HepG2 (cell line): Measurements from ENCODE around the gene TPSD1. TPM values are rescaled to one million over a fixed set of nuclear protein-coding genes. Genes with fewer than 3 reads are reported as not detected.

ENCODE experiments used
- ATAC-seq: fragments of 200-7000 bp; cut with Tn5 transposase; 3 replicates; pipeline ENCODE4 v1.9.1; 2020; ENCODE audit warnings: mild to moderate bottlenecking, moderate library complexity
- BruUV-seq: library from RNA; stranded (reverse); fragments of 400-500 nt; replicated peaks from 2 replicates; lab custom pipeline; 2021; lab: Mats Ljungman, UMichigan
- CTCF ChIA-PET: fragments of 300-600 bp; formaldehyde crosslinking; extraction: SDS; loops from one replicate; lab custom pipeline; 2021; ENCODE audit warnings: low total read pairs, inconsistent platforms, low intra/inter-chr PET ratio; lab: Yijun Ruan, JAX
- POLR2A ChIA-PET: fragments of 350-600 bp; sonication (Branson Sonifier 250); formaldehyde crosslinking; loops from one replicate; lab custom pipeline; 2020; ENCODE audit warnings: antibody characterized with exemption, inconsistent platforms; lab: Yijun Ruan, JAX
- DNase-seq: peaks from one replicate; pipeline ENCODE4 v3.0.0-alpha.2; 2015; ENCODE audit warnings: low spot score
- FAIRE-seq: peaks from 3 replicates; lab custom pipeline; 2011; peaks lifted over from hg19 to GRCh38; lab: Jason Lieb, UNC
- H2AFZ ChIP-seq: one replicate; pipeline ENCODE4 v1.6.1; 2011; ENCODE audit warnings: low read length, inconsistent platforms
- H3K27ac ChIP-seq: fragments of 300-600 bp; 3 replicates; pipeline ENCODE4 v1.8.0; 2011; ENCODE audit warnings: mixed run types, mild to moderate bottlenecking, mixed read lengths, low read length, inconsistent platforms; ENCODE audit not compliant: insufficient read depth; ENCODE audit errors: extremely low read length
- H3K27me3 ChIP-seq, 2 experiments: fragments of 200-600 bp in 1 of 2; 2 replicates in 1 of 2; 3 replicates in 1 of 2; pipeline versions ENCODE4 v1.6.0 to v1.8.0; 2011; ENCODE audit warnings: low read length in 2 of 2, mild to moderate bottlenecking in 2 of 2, moderate library complexity in 2 of 2, inconsistent platforms in 1 of 2; ENCODE audit not compliant: insufficient read depth in 2 of 2, control insufficient read depth in 1 of 2
- H3K36me3 ChIP-seq, 2 experiments: fragments of 200-600 bp in 1 of 2; replicated peaks in 1 of 2; 2 replicates in 1 of 2; 3 replicates in 1 of 2; pipeline versions ENCODE4 v1.5.1 to v1.8.0; 2011; ENCODE audit warnings: low read length in 2 of 2, inconsistent platforms in 1 of 2; ENCODE audit not compliant: insufficient read depth in 2 of 2, control insufficient read depth in 1 of 2
- H3K4me1 ChIP-seq: 2 replicates; pipeline ENCODE4 v1.5.1; 2012; ENCODE audit warnings: low read length, inconsistent platforms; ENCODE audit not compliant: insufficient read depth
- H3K4me2 ChIP-seq: 2 replicates; pipeline ENCODE4 v1.6.0; 2011; ENCODE audit warnings: low read depth, low read length, inconsistent platforms
- H3K4me3 ChIP-seq, 3 experiments: fragments of 200-600 bp in 1 of 3; sonication (generic), shearing (Covaris generic) in 1 of 3; replicated peaks in 1 of 3; 2 replicates each; pipeline ENCODE4 v1.5.1; 2011 to 2016; ENCODE audit warnings: low read length in 3 of 3, inconsistent platforms in 2 of 3, low read depth in 2 of 3, mild to moderate bottlenecking in 2 of 3, control low read depth in 1 of 3, mixed read lengths in 1 of 3; ENCODE audit not compliant: insufficient read depth in 1 of 3
- H3K79me2 ChIP-seq: one replicate; pipeline ENCODE4 v1.6.1; 2011; ENCODE audit warnings: low read length, inconsistent platforms; ENCODE audit not compliant: insufficient read depth
- H3K9ac ChIP-seq: 2 replicates; pipeline ENCODE4 v1.6.0; 2011; ENCODE audit warnings: mild to moderate bottlenecking, low read depth, low read length, inconsistent platforms; ENCODE audit not compliant: insufficient read depth
- H3K9me3 ChIP-seq: 2 replicates; pipeline ENCODE4 v1.5.1; 2012; ENCODE audit warnings: mild to moderate bottlenecking, low read length
- H4K20me1 ChIP-seq: 2 replicates; pipeline ENCODE4 v1.6.0; 2011; ENCODE audit warnings: inconsistent platforms, mild to moderate bottlenecking, low read length, moderate library complexity; ENCODE audit not compliant: insufficient read depth
- AGO2 ChIP-seq: fragments of 200-400 bp; formaldehyde crosslinking; optimal IDR thresholded peaks from 2 replicates; pipeline ENCODE3; 2017; ENCODE audit warnings: mild to moderate bottlenecking, low read depth, low read length, moderate library complexity
- CCAR2 ChIP-seq: fragments of 200-400 bp; formaldehyde crosslinking; optimal IDR thresholded peaks from 2 replicates; pipeline ENCODE3; 2018; ENCODE audit warnings: low read depth, mild to moderate bottlenecking, low read length, moderate library complexity
- CEBPB ChIP-seq: IDR thresholded peaks from 2 replicates; pipeline ENCODE4 v1.6.1; 2011; ENCODE audit warnings: low read depth, low read length, improper control_type of control experiment, borderline replicate concordance
- GABPA ChIP-seq, 2 experiments: IDR thresholded peaks; 2 replicates each; pipeline ENCODE4 v1.6.1; 2011 to 2016; ENCODE audit warnings: low read depth in 2 of 2, low read length in 1 of 2, missing biosample characterization in 1 of 2, missing genetic modification characterization in 1 of 2
- HNRNPH1 ChIP-seq: fragments of 200-400 bp; formaldehyde crosslinking; optimal IDR thresholded peaks from 2 replicates; pipeline ENCODE3; 2017; ENCODE audit warnings: mild to moderate bottlenecking, low read depth, low read length
- NKX3-1 ChIP-seq: sonication (generic); formaldehyde crosslinking; IDR thresholded peaks from 2 replicates; pipeline ENCODE4 v1.5.0; 2020; ENCODE audit warnings: missing genetic modification reagents
- RAD51 ChIP-seq: fragments of 450-650 bp; IDR thresholded peaks from 2 replicates; pipeline ENCODE4 v1.6.1; 2016; ENCODE audit warnings: borderline replicate concordance
- SIX4 ChIP-seq: sonication (generic); formaldehyde crosslinking; IDR thresholded peaks from 2 replicates; pipeline ENCODE4 v1.4.0; 2020; ENCODE audit warnings: missing genetic modification reagents
- ZNF180 ChIP-seq: sonication (generic); formaldehyde crosslinking; IDR thresholded peaks from 2 replicates; pipeline ENCODE4 v1.4.0; 2020; ENCODE audit warnings: low read depth, missing genetic modification reagents, borderline replicate concordance
- ZNF234 ChIP-seq: sonication (generic); formaldehyde crosslinking; conservative IDR thresholded peaks from 2 replicates; pipeline ENCODE4 v1.5.1; 2020; ENCODE audit warnings: mild to moderate bottlenecking, missing genetic modification reagents
- ZNF614 ChIP-seq: IDR thresholded peaks from 2 replicates; pipeline ENCODE4 v1.6.1; 2018; ENCODE audit warnings: missing biosample characterization, missing genetic modification reagents, inconsistent platforms, borderline replicate concordance
- ZNF737 ChIP-seq: sonication (generic); formaldehyde crosslinking; IDR thresholded peaks from 2 replicates; pipeline ENCODE4 v1.5.0; 2020; ENCODE audit warnings: missing genetic modification reagents, mild to moderate bottlenecking, borderline replicate concordance
- ZNF749 ChIP-seq: sonication (generic); formaldehyde crosslinking; IDR thresholded peaks from 2 replicates; pipeline ENCODE4 v1.8.0; 2022; ENCODE audit warnings: mild to moderate bottlenecking, missing genetic modification reagents, moderate library complexity, borderline replicate concordance
- ZNF781 ChIP-seq: sonication (generic); formaldehyde crosslinking; IDR thresholded peaks from 2 replicates; pipeline ENCODE4 v1.5.1; 2020; ENCODE audit warnings: borderline replicate concordance, mild to moderate bottlenecking, missing genetic modification reagents; ENCODE audit errors: not compliant biosample characterization
- WGBS: methylation state at CpG from one replicate; pipeline ENCODE4 v1.1.6; 2017; ENCODE audit warnings: low lambda C conversion rate; 5-methylcytosine and 5-hydroxymethylcytosine counted together
- in situ Hi-C: cut with HindIII; loops from 2 replicates; pipeline ENCODE4 v1.10.0; 2017; ENCODE audit warnings: low pct_unique_long_range_greater_than_20kb; ENCODE audit not compliant: extremely low pct_ligation_motif_present
- intact Hi-C: fragments of 100-400 bp; cut with micrococcal nuclease; formaldehyde crosslinking; loops from one replicate; pipeline ENCODE4 v1.10.0; 2022; ENCODE audit not compliant: unreplicated experiment
- polyA plus RNA-seq, 8 experiments: library from polyadenylated mRNA; depleted of rRNA in 3 of 8; stranded (reverse) in 7 of 8; unstranded in 1 of 8; fragments of >200 nt; fragmentation: Illumina TruSeq in 4 of 8; extraction: Trizol in 4 of 8; gene quantifications; 2 replicates each; pipeline versions ENCODE4 v1.2.1 to v1.2.3, GENCODE V29; 2011 to 2016; ENCODE audit warnings: low read depth in 4 of 8, missing spikeins in 1 of 8, mixed read lengths in 1 of 8; ENCODE audit not compliant: insufficient read depth in 1 of 8
- total RNA-seq, 5 experiments: library from RNA; depleted of rRNA; stranded (reverse); fragments of >200 nt; fragmentation: Illumina TruSeq; extraction: Trizol; gene quantifications; 2 replicates each; pipeline ENCODE4 v1.2.3, GENCODE V29; 2016; ENCODE audit warnings: low read depth in 1 of 5
- TF ChIP-seq, protein P1 (sequence below): sonication (generic); formaldehyde crosslinking; IDR thresholded peaks from 2 replicates; pipeline ENCODE4 v1.8.1; 2023; ENCODE audit warnings: mild to moderate bottlenecking, inconsistent platforms, moderate library complexity, missing genetic modification reagents, borderline replicate concordance
- TF ChIP-seq, protein P2 (sequence below): sonication (generic); formaldehyde crosslinking; IDR thresholded peaks from 2 replicates; pipeline ENCODE4 v1.5.1; 2020; ENCODE audit warnings: missing genetic modification reagents, mild to moderate bottlenecking, borderline replicate concordance

The TPSD1 gene
- total and polyA plus RNA-seq, 2 of the 13 experiments (the other 11 are each of a cell fraction or from before 2014, with no cell fraction given): not detected

DNA sequence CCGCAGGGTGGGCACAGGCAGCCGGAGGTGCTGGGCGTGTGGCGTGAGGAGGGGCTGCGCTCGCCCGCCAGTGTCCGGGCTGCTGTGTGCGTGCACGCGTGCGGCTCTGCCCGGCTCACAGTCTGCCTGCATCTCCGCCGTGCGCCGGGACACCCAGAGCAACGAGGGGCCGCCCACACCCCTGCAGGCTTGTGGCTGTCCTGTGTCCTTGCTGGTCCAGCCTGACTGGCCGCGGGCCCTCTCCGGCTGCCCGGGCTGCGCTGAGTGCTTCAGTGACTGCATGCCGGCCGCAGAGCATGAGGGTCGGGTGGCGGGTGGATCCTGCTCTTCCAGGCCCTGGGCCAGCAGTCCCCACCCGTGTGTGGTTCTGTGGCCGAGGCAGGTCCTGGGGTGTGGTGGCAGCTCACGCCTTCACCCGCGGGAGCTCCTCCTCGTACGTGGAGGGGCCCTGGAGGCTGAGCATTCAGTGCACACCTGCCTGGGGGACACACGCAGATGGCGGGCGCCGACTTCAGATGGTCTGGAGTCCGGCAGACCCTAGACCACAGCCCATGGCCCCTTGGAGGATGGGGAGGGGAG, 43.2 kb upstream of the TPSD1 start:
- no peak for DNase-seq
- no peaks in the 10 kb centered on the region for H3K36me3 ChIP-seq
- no peaks in the 10 kb centered on the region for H4K20me1 ChIP-seq
- ChIA-PET POLR2A (no interaction called here), CTCF (no interaction called here)
- H3K27me3 ChIP-seq: no peaks in the 10 kb centered on the region
- no peak overlapping the region for H3K4me2 ChIP-seq
- H2AFZ ChIP-seq: no peak overlapping the region
- WGBS: 82% methylated on average over 19 of the region's 40 CpGs
- H3K27ac ChIP-seq: no peak overlapping the region
- BruUV-seq: no TSS peak
- H3K4me3 ChIP-seq: no peak overlapping the region
- H3K9ac ChIP-seq: no peak overlapping the region
- in situ Hi-C loops (loop anchor here (25.0 kb wide), 1 partner anchor 400 kb away; the partner anchor contains the start of gene GNG13), intact Hi-C loops (no loop called here)
- H3K4me1 ChIP-seq: no peaks in the 10 kb centered on the region
- ATAC-seq: no peak
- H3K79me2 ChIP-seq: no peaks in the 10 kb centered on the region
- FAIRE-seq: no peak
- no peaks in the 10 kb centered on the region for H3K9me3 ChIP-seq
- TF ChIP-seq, protein P1, sequence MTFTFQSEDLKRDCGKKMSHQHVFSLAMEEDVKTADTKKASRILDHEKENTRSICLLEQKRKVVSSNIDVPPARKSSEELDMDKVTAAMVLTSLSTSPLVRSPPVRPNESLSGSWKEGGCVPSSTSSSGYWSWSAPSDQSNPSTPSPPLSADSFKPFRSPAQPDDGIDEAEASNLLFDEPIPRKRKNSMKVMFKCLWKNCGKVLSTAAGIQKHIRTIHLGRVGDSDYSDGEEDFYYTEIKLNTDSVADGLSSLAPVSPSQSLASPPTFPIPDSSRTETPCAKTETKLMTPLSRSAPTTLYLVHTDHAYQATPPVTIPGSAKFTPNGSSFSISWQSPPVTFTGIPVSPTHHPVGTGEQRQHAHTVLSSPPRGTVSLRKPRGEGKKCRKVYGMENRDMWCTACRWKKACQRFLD (CRISPR knock-in tag): no peak
- TF ChIP-seq CEBPB (no peak), ZNF614 (CRISPR knock-in tag) (no peak), GABPA (IDR thresholded peaks at IDR 0.05; ENCODE audit: low read depth, low read length) (no peak), GABPA (CRISPR knock-in tag; IDR thresholded peaks at IDR 0.05; ENCODE audit: low read depth) (no peak), ZNF234 (CRISPR knock-in tag) (no peak), ZNF781 (CRISPR knock-in tag) (no peak), CCAR2 (no peak), AGO2 (no peak), HNRNPH1 (no peak), SIX4 (no peak), ZNF180 (CRISPR knock-in tag) (no peak), NKX3-1 (CRISPR knock-in tag) (no peak), ZNF749 (CRISPR knock-in tag) (no peak), RAD51 (no peak), ZNF737 (CRISPR knock-in tag) (no peak)
- TF ChIP-seq, protein P2, sequence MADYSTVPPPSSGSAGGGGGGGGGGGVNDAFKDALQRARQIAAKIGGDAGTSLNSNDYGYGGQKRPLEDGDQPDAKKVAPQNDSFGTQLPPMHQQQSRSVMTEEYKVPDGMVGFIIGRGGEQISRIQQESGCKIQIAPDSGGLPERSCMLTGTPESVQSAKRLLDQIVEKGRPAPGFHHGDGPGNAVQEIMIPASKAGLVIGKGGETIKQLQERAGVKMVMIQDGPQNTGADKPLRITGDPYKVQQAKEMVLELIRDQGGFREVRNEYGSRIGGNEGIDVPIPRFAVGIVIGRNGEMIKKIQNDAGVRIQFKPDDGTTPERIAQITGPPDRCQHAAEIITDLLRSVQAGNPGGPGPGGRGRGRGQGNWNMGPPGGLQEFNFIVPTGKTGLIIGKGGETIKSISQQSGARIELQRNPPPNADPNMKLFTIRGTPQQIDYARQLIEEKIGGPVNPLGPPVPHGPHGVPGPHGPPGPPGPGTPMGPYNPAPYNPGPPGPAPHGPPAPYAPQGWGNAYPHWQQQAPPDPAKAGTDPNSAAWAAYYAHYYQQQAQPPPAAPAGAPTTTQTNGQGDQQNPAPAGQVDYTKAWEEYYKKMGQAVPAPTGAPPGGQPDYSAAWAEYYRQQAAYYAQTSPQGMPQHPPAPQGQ (CRISPR knock-in tag): no peak
